ENCODE data around the gene MBD3L2B. TPM values are rescaled to one million over a fixed set of nuclear protein-coding genes. Genes with fewer than 3 reads are reported as not detected.
"Not testable (repeated sequence)": the region's sequence is repeated elsewhere in the genome, so short reads cannot be mapped to it uniquely, and the experiment has no call there.

Gene MBD3L2B
- total RNA-seq, 1 experiment from 2014 or later, result not detected

DNA sequence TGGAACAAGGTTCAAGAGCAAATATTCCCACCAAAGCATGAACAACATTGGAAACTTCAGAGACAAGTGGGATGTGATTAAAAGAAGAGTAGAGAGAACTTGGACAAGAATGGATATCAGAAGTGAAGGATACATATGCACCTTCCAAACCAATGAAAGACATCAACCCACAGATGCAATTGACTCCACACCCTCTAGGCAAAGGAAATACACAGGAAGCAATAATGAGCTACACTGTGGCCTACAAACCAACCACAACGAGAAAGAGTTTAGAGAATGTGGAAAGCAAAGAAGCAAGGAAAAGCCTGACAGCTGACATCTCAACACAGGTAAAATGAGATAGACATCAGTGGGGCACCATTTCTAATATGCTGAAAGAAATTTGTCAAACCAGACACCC lies 7.6 kb upstream of the MBD3L2B start:
- H3K27ac ChIP-seq (ENCODE audit: low read length); DNase-seq (ENCODE audit: low read depth, low spot score); BruUV-seq (replicated peaks); in situ Hi-C loops (cut with HindIII; ENCODE audit: low pct_unique_long_range_greater_than_20kb, low sequenced_read_pairs); H3K4me3 ChIP-seq (ENCODE audit: low read depth in 2 of 2, low read length in 2 of 2); H3K36me3 ChIP-seq (ENCODE audit: control insufficient read depth, insufficient read depth, low read length); ATAC-seq; H3K9me3 ChIP-seq (ENCODE audit: control insufficient read depth, insufficient read depth, low read depth, low read length); POLR2A ChIA-PET; H3K4me1 ChIP-seq (ENCODE audit: control insufficient read depth, insufficient read depth, low read length); H3K27me3 ChIP-seq (ENCODE audit: control insufficient read depth, insufficient read depth, low read length); intact Hi-C loops (cut with micrococcal nuclease; ENCODE audit: unreplicated experiment); CTCF ChIA-PET: not testable (repeated sequence)

DNA sequence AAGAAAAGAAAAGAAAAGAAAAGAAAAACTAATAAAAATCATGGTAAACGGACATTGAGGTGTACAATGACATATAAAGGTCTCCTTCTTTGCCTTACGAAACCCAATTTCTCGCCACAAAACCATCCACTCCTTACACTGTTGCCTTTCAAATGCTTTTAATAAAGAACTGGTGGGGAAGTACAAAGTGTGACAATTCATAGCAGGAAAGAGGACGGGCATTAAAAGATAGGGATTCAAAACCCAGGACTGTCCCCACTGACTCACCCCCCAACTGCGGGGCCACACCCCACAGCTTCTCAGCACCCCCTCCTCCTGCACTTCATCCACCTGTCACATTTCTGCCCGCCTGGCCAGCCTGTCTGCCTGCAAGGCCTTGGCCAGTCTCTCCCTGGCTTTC lies 2.4 kb downstream of the MBD3L2B start:
- Histone ChIP-seq H3K27ac (ENCODE audit: low read length) (no peak overlapping the region), H3K4me1 (ENCODE audit: control insufficient read depth, insufficient read depth, low read length) (no peaks in the 10 kb centered on the region), H3K4me3 (ENCODE audit: low read depth in 2 of 2, low read length in 2 of 2) (no peak overlapping the region), H3K9me3 (ENCODE audit: control insufficient read depth, insufficient read depth, low read depth, low read length) (no peaks in the 10 kb centered on the region), H3K36me3 (ENCODE audit: control insufficient read depth, insufficient read depth, low read length) (no peaks in the 10 kb centered on the region), H3K27me3 (ENCODE audit: control insufficient read depth, insufficient read depth, low read length) (no peaks in the 10 kb centered on the region)
- TF ChIP-seq, protein P1, sequence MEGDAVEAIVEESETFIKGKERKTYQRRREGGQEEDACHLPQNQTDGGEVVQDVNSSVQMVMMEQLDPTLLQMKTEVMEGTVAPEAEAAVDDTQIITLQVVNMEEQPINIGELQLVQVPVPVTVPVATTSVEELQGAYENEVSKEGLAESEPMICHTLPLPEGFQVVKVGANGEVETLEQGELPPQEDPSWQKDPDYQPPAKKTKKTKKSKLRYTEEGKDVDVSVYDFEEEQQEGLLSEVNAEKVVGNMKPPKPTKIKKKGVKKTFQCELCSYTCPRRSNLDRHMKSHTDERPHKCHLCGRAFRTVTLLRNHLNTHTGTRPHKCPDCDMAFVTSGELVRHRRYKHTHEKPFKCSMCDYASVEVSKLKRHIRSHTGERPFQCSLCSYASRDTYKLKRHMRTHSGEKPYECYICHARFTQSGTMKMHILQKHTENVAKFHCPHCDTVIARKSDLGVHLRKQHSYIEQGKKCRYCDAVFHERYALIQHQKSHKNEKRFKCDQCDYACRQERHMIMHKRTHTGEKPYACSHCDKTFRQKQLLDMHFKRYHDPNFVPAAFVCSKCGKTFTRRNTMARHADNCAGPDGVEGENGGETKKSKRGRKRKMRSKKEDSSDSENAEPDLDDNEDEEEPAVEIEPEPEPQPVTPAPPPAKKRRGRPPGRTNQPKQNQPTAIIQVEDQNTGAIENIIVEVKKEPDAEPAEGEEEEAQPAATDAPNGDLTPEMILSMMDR (IDR thresholded peaks at IDR 0.05), result no peak
- TF ChIP-seq POLR2AphosphoS5 (IDR thresholded peaks at IDR 0.05; ENCODE audit: low read depth, low read length) (no peak), TCF7L2 (IDR thresholded peaks at IDR 0.05; ENCODE audit: low read depth, low read length) (no peak), SIN3A (IDR thresholded peaks at IDR 0.05; ENCODE audit: borderline replicate concordance, insufficient read depth, low read depth, low read length) (no peak)
- TF ChIP-seq, protein P2, sequence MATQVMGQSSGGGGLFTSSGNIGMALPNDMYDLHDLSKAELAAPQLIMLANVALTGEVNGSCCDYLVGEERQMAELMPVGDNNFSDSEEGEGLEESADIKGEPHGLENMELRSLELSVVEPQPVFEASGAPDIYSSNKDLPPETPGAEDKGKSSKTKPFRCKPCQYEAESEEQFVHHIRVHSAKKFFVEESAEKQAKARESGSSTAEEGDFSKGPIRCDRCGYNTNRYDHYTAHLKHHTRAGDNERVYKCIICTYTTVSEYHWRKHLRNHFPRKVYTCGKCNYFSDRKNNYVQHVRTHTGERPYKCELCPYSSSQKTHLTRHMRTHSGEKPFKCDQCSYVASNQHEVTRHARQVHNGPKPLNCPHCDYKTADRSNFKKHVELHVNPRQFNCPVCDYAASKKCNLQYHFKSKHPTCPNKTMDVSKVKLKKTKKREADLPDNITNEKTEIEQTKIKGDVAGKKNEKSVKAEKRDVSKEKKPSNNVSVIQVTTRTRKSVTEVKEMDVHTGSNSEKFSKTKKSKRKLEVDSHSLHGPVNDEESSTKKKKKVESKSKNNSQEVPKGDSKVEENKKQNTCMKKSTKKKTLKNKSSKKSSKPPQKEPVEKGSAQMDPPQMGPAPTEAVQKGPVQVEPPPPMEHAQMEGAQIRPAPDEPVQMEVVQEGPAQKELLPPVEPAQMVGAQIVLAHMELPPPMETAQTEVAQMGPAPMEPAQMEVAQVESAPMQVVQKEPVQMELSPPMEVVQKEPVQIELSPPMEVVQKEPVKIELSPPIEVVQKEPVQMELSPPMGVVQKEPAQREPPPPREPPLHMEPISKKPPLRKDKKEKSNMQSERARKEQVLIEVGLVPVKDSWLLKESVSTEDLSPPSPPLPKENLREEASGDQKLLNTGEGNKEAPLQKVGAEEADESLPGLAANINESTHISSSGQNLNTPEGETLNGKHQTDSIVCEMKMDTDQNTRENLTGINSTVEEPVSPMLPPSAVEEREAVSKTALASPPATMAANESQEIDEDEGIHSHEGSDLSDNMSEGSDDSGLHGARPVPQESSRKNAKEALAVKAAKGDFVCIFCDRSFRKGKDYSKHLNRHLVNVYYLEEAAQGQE (IDR thresholded peaks at IDR 0.05; ENCODE audit: insufficient read depth in 1 of 2, low read depth in 2 of 2, low read length in 1 of 2), result no peak
- in situ Hi-C loops (cut with HindIII; ENCODE audit: low pct_unique_long_range_greater_than_20kb, low sequenced_read_pairs), result no loop called here
- BruUV-seq (replicated peaks), result no TSS peak
- intact Hi-C loops (cut with micrococcal nuclease; ENCODE audit: unreplicated experiment), result no loop called here
- ATAC-seq (no peak), DNase-seq (ENCODE audit: low read depth, low spot score) (no peak)
- CTCF ChIA-PET, result no interaction called here
- POLR2A ChIA-PET, result no interaction called here

DNA sequence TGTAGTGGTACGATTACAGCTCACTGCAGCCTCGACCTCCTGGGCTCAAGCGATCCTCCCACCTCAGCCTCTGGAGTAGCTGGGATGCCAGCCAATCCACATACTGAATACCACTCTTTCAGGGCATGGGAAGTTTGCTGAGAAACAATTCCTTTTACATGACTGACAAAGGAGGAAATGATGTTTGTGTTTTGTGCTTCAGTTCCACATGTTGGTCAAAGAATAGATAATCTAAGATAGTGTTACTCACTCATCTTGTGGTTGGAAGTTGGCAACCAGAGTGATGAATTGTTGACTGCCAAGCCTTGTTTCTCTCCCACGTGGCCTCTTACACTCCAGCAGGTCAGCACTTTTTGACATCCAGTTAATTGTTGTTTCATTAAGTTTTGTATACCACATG lies 7.6 kb downstream of the MBD3L2B start:
- ATAC-seq (no peak), DNase-seq (ENCODE audit: low read depth, low spot score) (no peak)
- intact Hi-C loops (cut with micrococcal nuclease; ENCODE audit: unreplicated experiment), result no loop called here
- Histone ChIP-seq H3K4me1 (ENCODE audit: control insufficient read depth, insufficient read depth, low read length) (no peaks in the 10 kb centered on the region), H3K9me3 (ENCODE audit: control insufficient read depth, insufficient read depth, low read depth, low read length) (no peaks in the 10 kb centered on the region), H3K36me3 (ENCODE audit: control insufficient read depth, insufficient read depth, low read length) (no peaks in the 10 kb centered on the region), H3K27me3 (ENCODE audit: control insufficient read depth, insufficient read depth, low read length) (no peaks in the 10 kb centered on the region), H3K27ac (ENCODE audit: low read length) (no peak overlapping the region), H3K4me3 (ENCODE audit: low read depth in 2 of 2, low read length in 2 of 2) (no peak overlapping the region)
- ChIA-PET POLR2A (no interaction called here), CTCF (interaction anchor here (0.6 kb wide), 1 partner anchor 67 kb away, joined by 3 read pairs; no protein-coding TSS in a partner anchor)
- no TSS peak for BruUV-seq (replicated peaks)
- in situ Hi-C loops (cut with HindIII; ENCODE audit: low pct_unique_long_range_greater_than_20kb, low sequenced_read_pairs), result no loop called here
- TF ChIP-seq POLR2AphosphoS5 (IDR thresholded peaks at IDR 0.05; ENCODE audit: low read depth, low read length), result no peak
- TF ChIP-seq, protein P2 (IDR thresholded peaks at IDR 0.05; ENCODE audit: insufficient read depth in 1 of 2, low read depth in 2 of 2, low read length in 1 of 2), result no peak
- TF ChIP-seq SIN3A (IDR thresholded peaks at IDR 0.05; ENCODE audit: borderline replicate concordance, insufficient read depth, low read depth, low read length), result no peak
- no peak for TF ChIP-seq TCF7L2 (IDR thresholded peaks at IDR 0.05; ENCODE audit: low read depth, low read length)
- TF ChIP-seq, protein P1 (IDR thresholded peaks at IDR 0.05), result no peak

Data from Panc1 (cell line).